Prostate gland (tissue), 2 donors: ENCODE measurements around the gene CD151.

Experiments
- POLR2A ChIP-seq: fragments of 450-650 bp; IDR thresholded peaks from one replicate; pipeline ENCODE4 v1.6.1; 2016; ENCODE audit warnings: antibody characterized with exemption, mild to moderate bottlenecking
- POLR2AphosphoS5 ChIP-seq: sonication (generic); formaldehyde crosslinking; IDR thresholded peaks from one replicate; pipeline ENCODE4 v1.6.1; 2017; ENCODE audit warnings: antibody characterized with exemption
- TF ChIP-seq, protein P1 (sequence below), 4 experiments: fragments of 200-600 bp in 2 of 4; fragments of 450-650 bp in 2 of 4; sonication (generic) in 2 of 4; IDR thresholded peaks; 1 replicate in 3 of 4; 2 replicates in 1 of 4; pipeline ENCODE4 v1.5.1; 2016 to 2019; ENCODE audit warnings: antibody characterized with exemption in 4 of 4, mild to moderate bottlenecking in 2 of 4, moderate library complexity in 2 of 4

DNA sequence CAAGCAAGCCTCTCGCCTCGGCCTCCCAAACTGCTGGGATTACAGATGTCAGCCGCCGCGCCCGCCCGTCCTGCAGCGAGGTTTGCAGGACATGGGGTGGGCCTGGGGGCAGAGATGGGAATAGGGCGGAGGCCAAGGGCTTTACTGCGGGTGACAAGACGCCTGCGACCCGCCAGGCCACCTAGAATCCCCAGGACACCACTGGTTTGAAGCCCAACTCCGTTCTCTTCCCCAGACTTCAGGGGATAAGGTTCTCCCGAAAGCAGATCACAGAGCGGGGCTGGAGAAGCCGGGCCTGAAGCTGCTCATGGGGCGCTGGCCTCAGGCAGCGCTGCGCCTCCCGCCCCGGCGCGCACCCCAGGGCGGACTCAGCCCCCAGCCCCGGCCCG lies 9.2 kb downstream of the CD151 start:
- TF ChIP-seq POLR2A (no peak), POLR2AphosphoS5 (no peak)
- TF ChIP-seq, protein P1, sequence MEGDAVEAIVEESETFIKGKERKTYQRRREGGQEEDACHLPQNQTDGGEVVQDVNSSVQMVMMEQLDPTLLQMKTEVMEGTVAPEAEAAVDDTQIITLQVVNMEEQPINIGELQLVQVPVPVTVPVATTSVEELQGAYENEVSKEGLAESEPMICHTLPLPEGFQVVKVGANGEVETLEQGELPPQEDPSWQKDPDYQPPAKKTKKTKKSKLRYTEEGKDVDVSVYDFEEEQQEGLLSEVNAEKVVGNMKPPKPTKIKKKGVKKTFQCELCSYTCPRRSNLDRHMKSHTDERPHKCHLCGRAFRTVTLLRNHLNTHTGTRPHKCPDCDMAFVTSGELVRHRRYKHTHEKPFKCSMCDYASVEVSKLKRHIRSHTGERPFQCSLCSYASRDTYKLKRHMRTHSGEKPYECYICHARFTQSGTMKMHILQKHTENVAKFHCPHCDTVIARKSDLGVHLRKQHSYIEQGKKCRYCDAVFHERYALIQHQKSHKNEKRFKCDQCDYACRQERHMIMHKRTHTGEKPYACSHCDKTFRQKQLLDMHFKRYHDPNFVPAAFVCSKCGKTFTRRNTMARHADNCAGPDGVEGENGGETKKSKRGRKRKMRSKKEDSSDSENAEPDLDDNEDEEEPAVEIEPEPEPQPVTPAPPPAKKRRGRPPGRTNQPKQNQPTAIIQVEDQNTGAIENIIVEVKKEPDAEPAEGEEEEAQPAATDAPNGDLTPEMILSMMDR (IDR thresholded peaks at IDR 0.05): no peak
